ENCODE measurements around the gene TIMM50. TPM values are rescaled to one million over a fixed set of nuclear protein-coding genes. Genes with fewer than 3 reads are reported as not detected.
A peak's percentile ranks its signal among the peaks of the same experiment; 100 is the strongest.
"Not testable (repeated sequence)": the region's sequence is repeated elsewhere in the genome, so short reads cannot be mapped to it uniquely, and the experiment has no call there.

The TIMM50 gene
- polyA plus RNA-seq, 1 donor from 2014 or later: 56.8 TPM

GRCh38 chr19:39479319-39479801, 1.3 kb upstream of the TIMM50 start:
- not testable (repeated sequence) for H3K9me3 Mint-ChIP-seq, H3K27me3 Mint-ChIP-seq
- H3K4me3 Mint-ChIP-seq: peak overlapping the region; percentile 81 to 97 (median 94)
- peaks cover 17 to 19% (median 19%) of the 10 kb centered on the region in 3 donors for H3K4me1 Mint-ChIP-seq
- peak overlapping the region in 1 of 3 donors; percentile 66 for H3K27ac Mint-ChIP-seq
- peaks cover 14% of the 10 kb centered on the region for H3K36me3 Mint-ChIP-seq

DNA sequence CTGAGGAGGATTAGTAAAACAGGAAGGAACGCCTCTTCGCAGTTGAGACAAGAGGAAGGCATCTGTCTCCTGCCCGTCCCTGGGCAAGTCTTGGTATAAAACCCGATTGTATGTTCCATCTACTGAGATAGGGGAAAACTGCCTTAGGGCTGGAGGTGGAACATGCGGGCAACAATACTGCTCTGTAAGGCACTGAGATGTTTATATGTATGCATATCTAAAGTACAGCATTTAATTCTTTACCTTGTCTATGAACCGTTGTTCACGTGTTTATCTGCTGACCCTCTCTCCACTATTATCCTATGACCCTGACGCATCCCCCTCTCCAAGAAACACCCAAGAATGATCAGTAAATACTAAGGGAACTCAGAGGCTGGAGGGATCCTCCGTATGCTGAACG, 722 bp upstream of the TIMM50 start:
- no peaks in the 10 kb centered on the region for H3K9me3 Mint-ChIP-seq
- H3K4me3 Mint-ChIP-seq: peak overlapping the region; percentile 81 to 97 (median 94)
- H3K36me3 Mint-ChIP-seq: peaks cover 11% of the 10 kb centered on the region
- peak overlapping the region; percentile 66 to 95 (median 78) for H3K27ac Mint-ChIP-seq
- H3K27me3 Mint-ChIP-seq: no peaks in the 10 kb centered on the region
- H3K4me1 Mint-ChIP-seq: peaks cover 17 to 19% (median 17%) of the 10 kb centered on the region in 3 donors

DNA sequence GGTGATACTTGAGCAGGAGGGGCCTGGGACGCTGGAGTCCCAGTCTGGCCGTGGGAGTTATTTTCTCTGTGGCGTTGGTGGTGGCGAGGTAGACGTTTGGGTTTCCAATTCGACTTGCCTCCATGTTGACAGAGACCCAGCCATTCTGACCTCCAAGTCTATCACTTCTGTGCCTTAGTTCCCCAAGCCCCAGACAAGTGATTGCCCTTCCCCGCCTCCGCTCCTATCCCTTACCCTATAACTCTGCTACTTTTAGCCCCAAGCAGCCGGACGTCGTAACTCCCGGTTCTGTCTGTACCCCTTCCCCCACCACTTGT, 549 bp downstream of the TIMM50 start:
- Mint-ChIP-seq H3K4me3 (peak overlapping the region; percentile 81 to 97 (median 94)), H3K4me1 (peaks cover 17 to 20% (median 19%) of the 10 kb centered on the region in 3 donors), H3K9me3 (no peaks in the 10 kb centered on the region), H3K27me3 (no peaks in the 10 kb centered on the region), H3K27ac (peak overlapping the region; percentile 66 to 92 (median 78)), H3K36me3 (peaks cover 5% of the 10 kb centered on the region)

DNA sequence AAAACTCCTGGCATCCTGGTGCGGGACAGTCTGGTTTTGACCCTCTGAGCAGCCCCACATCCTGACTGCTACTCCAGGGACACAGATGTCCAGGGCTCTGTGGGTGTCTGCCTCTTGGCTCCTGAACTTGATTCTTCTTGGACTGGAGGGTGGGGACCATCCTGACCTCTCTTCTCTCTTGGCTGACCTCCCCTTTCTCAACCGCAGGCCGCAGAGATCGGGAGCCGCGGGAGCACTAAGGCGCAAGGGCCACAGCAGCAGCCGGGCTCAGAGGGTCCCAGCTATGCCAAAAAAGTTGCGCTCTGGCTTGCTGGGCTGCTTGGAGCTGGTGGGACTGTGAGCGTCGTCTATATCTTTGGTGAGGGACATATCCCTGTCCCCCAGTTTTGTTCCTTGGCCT, 1.0 kb downstream of the TIMM50 start:
- Mint-ChIP-seq H3K9me3 (no peaks in the 10 kb centered on the region), H3K4me3 (peak overlapping the region; percentile 81 to 97 (median 94)), H3K27ac (peak overlapping the region; percentile 66 to 92 (median 78)), H3K27me3 (no peaks in the 10 kb centered on the region), H3K4me1 (peaks cover 17 to 19% (median 19%) of the 10 kb centered on the region in 3 donors), H3K36me3 (peaks cover 4% of the 10 kb centered on the region)

DNA sequence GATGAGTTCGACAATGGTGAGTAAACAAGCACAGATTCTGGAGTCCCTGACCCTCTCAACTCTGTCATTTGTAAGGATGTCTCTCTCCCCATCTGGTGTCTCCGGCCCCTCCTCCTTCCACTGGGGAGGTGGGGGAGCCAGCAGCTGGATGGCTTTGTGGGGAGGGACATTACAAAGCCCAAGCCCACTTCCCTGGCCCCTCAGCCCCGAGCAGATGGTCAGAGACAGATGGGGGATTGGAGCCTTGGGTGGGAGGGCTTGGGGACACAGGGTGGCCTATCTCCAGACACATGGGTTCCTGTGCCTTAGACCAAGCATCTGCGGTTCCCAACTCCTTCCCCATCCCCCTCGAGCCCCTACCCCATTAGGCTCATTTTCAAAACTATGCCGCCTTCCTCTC, 2.5 kb downstream of the TIMM50 start:
- peaks cover 3% of the 10 kb centered on the region for H3K36me3 Mint-ChIP-seq
- H3K4me1 Mint-ChIP-seq: peaks cover 17 to 19% (median 19%) of the 10 kb centered on the region in 3 donors
- H3K9me3 Mint-ChIP-seq: no peaks in the 10 kb centered on the region
- H3K27me3 Mint-ChIP-seq: no peaks in the 10 kb centered on the region
- peak overlapping the region in 1 of 3 donors; percentile 62 for H3K27ac Mint-ChIP-seq
- H3K4me3 Mint-ChIP-seq: peak overlapping the region in 3 of 4 donors; percentile 51 to 81 (median 73)

- peak overlapping the region in 1 of 4 donors; percentile 65 for H3K4me3 Mint-ChIP-seq
- no peak overlapping the region for H3K27ac Mint-ChIP-seq
- no peaks in the 10 kb centered on the region for H3K9me3 Mint-ChIP-seq
- no peaks in the 10 kb centered on the region for H3K27me3 Mint-ChIP-seq
- peaks cover 0 to 3% (median 0%) of the 10 kb centered on the region in 3 donors for H3K4me1 Mint-ChIP-seq
- no peaks in the 10 kb centered on the region for H3K36me3 Mint-ChIP-seq
These were observed 9.1 kb downstream of the TIMM50 start for GRCh38 chr19:39489756-39490155.

DNA sequence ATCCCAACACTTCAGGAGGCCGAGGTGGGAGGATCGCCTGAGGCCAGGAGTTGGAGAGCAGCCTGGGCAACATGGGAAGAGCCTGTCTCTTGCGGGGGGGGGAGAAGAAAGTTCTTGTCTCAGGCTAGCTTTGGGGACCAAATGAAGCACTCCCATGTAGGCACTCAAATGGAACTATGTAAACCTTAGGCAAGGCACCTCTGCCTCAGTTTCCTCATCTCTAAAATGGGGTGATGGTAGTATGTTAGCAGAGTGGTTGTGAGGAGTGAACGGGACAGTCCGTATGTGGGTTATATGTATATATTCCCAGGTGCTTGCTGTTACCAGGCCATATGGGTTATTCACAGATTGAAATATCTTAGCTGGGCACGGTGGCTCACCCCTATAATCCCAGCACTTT, 11.6 kb downstream of the TIMM50 start:
- no peaks in the 10 kb centered on the region for H3K4me1 Mint-ChIP-seq
- H3K27me3 Mint-ChIP-seq: no peaks in the 10 kb centered on the region
- no peak overlapping the region for H3K27ac Mint-ChIP-seq
- no peaks in the 10 kb centered on the region for H3K36me3 Mint-ChIP-seq
- peak overlapping the region in 1 of 4 donors; percentile 47 for H3K4me3 Mint-ChIP-seq
- no peaks in the 10 kb centered on the region for H3K9me3 Mint-ChIP-seq

GRCh38 chr19:39492788-39493187, 12.2 kb downstream of the TIMM50 start:
- no peak overlapping the region for H3K4me3 Mint-ChIP-seq
- H3K27ac Mint-ChIP-seq: no peak overlapping the region
- no peaks in the 10 kb centered on the region for H3K36me3 Mint-ChIP-seq
- H3K4me1 Mint-ChIP-seq: no peaks in the 10 kb centered on the region
- H3K9me3 Mint-ChIP-seq: no peaks in the 10 kb centered on the region
- H3K27me3 Mint-ChIP-seq: no peaks in the 10 kb centered on the region

DNA sequence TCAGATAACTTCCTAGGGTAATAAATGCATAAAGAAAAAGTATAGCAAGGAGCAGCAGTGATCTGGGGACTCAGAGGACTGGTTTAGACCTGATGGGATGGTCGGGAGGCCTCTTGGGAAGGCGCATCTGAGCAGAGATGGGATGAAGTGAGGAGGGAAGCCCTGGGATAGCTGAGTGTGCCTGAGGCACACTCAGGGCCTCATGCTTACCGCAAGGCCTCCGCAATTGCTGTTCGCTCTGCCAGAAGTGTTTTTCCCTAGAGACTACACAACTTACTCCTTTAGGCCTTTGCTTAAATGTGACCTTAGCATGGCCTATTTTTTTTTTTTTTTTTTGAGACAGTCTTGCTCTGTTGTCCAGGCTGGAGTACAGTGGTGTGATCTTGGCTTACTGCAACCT, 14.0 kb downstream of the TIMM50 start:
- Mint-ChIP-seq H3K27ac (no peak overlapping the region), H3K36me3 (no peaks in the 10 kb centered on the region), H3K4me1 (peaks cover 9 to 11% (median 9%) of the 10 kb centered on the region in 3 donors), H3K4me3 (no peak overlapping the region), H3K27me3 (peaks cover 11% of the 10 kb centered on the region), H3K9me3 (no peaks in the 10 kb centered on the region)

DNA sequence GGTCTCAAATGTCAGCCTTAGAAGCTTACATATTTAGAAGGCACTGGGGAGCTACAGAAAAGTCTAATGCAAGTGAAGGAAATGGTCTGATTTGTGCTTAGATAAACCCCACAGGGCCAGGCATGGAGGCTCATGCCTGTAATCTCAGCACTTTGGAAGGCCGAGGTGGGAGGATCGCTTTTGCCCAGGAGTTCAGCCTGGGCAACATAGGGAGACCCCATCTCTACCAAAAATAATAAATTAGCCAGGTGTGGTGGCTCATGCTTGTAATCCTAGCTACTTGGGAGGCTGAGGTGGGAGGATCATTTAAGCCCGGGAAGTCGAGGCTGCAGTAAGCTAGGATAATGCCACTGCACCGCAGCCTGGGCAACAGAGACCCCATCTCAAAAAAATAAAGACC, 15.4 kb downstream of the TIMM50 start:
- Mint-ChIP-seq H3K36me3 (no peaks in the 10 kb centered on the region), H3K4me1 (peaks cover 11 to 14% (median 12%) of the 10 kb centered on the region in 3 donors), H3K27ac (peak overlapping the region in 1 of 3 donors; percentile 69), H3K27me3 (peaks cover 21% of the 10 kb centered on the region), H3K4me3 (peak overlapping the region in 3 of 4 donors; percentile 32 to 53 (median 39)), H3K9me3 (no peaks in the 10 kb centered on the region)

DNA sequence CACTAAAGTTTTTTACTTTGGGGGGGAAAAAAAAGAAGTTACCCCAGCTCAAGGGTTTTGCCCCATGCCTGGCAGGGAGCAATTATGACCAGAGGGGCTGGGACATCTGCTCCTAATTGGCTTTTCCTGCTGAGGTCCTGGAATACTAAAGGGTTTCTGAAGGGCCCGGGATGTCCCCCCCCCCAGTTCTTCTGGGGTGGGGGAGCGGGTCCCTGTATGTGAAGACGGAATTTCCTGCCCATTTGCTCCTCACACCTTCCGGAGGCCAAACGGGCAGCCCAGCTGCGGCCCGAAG, 17.0 kb downstream of the TIMM50 start:
- Mint-ChIP-seq H3K4me1 (peaks cover 11 to 14% (median 12%) of the 10 kb centered on the region in 3 donors), H3K27me3 (peaks cover 26% of the 10 kb centered on the region), H3K36me3 (no peaks in the 10 kb centered on the region), H3K9me3 (no peaks in the 10 kb centered on the region), H3K4me3 (peak overlapping the region in 1 of 4 donors; percentile 45), H3K27ac (no peak overlapping the region)

- peaks cover 28% of the 10 kb centered on the region for H3K27me3 Mint-ChIP-seq
- peaks cover 11 to 15% (median 12%) of the 10 kb centered on the region in 3 donors for H3K4me1 Mint-ChIP-seq
- H3K36me3 Mint-ChIP-seq: no peaks in the 10 kb centered on the region
- peak overlapping the region; percentile 58 to 88 (median 78) for H3K4me3 Mint-ChIP-seq
- H3K27ac Mint-ChIP-seq: peak overlapping the region in 1 of 3 donors; percentile 3
- no peaks in the 10 kb centered on the region for H3K9me3 Mint-ChIP-seq
These were observed 17.6 kb downstream of the TIMM50 start for GRCh38 chr19:39497996-39498797.

- H3K9me3 Mint-ChIP-seq: no peaks in the 10 kb centered on the region
- H3K27me3 Mint-ChIP-seq: peaks cover 32% of the 10 kb centered on the region
- H3K36me3 Mint-ChIP-seq: no peaks in the 10 kb centered on the region
- peaks cover 11 to 16% (median 12%) of the 10 kb centered on the region in 3 donors for H3K4me1 Mint-ChIP-seq
- peak within 1 kb of the TSS; percentile 71 to 88 (median 82) for H3K4me3 Mint-ChIP-seq
- peak within 1 kb of the TSS in 2 of 3 donors; percentile 3 to 6 for H3K27ac Mint-ChIP-seq
These were observed 18.4 kb downstream of the TIMM50 start, which contains the start of gene DLL3 for GRCh38 chr19:39498798-39499642. DLL3 (plus strand) TSS chr19:39498947; CDS start chr19:39498975, 28 bp downstream.

GRCh38 chr19:39499932-39500331, 19.3 kb downstream of the TIMM50 start:
- Mint-ChIP-seq H3K27me3 (peaks cover 42% of the 10 kb centered on the region), H3K36me3 (no peaks in the 10 kb centered on the region), H3K4me3 (peak overlapping the region; percentile 71 to 85 (median 82)), H3K9me3 (no peaks in the 10 kb centered on the region), H3K27ac (peak overlapping the region in 1 of 3 donors; percentile 6), H3K4me1 (peaks cover 11 to 16% (median 12%) of the 10 kb centered on the region in 3 donors)

DNA sequence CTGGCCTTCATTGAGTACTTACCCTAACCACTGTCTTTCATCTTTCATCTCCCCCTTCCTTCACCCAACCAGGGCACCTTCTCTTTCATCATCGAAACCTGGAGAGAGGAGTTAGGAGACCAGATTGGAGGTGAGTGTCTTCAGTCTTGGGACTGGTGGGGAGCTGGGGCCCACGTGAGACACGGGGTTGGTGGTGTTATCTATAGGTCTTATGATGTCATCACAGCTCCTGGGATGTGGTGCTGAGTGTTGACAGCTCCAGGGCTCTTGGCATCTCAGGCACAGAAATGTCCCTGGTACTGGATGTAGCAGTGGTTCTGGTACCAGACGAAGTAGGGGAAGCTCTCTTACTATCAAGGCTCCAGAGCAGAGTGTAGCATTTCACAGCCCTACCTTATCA, 19.9 kb downstream of the TIMM50 start:
- Mint-ChIP-seq H3K9me3 (no peaks in the 10 kb centered on the region), H3K27me3 (peaks cover 43% of the 10 kb centered on the region), H3K36me3 (no peaks in the 10 kb centered on the region), H3K27ac (no peak overlapping the region), H3K4me3 (peak overlapping the region in 2 of 4 donors; percentile 30 to 77), H3K4me1 (peaks cover 11 to 16% (median 14%) of the 10 kb centered on the region in 3 donors)
